ENCODE results near the gene CDH15. TPM values are rescaled to one million over a fixed set of nuclear protein-coding genes. Genes with fewer than 3 reads are reported as not detected.

Gene CDH15
- total and polyA plus RNA-seq, 2 of the 13 experiments (the other 11 are each of a cell fraction or from before 2014, with no cell fraction given): 0.74 to 2.2 TPM

DNA sequence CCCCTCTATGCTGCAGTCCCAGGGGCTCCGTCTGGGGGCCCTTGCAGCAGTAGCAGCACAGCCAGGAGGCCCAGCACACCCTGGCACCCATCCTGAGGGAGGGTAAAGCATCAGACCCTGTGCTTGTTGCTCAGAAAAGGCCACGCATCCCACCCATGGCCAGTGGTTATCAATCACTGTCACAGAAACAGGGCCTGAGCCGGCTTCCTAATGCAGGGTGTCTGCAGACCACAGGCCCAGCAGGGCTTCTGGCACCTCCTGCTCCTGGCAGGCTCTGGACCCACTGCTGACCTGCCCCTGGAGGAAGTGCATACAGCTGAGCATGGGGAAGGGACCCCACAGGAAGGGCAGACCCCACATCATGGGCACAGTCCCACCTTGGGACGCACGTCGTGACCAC is 26.9 kb upstream of the CDH15 start (continued):
- no peak for TF ChIP-seq HDAC6 (IDR thresholded peaks at IDR 0.05; ENCODE audit: low read depth, low read length)
- no peak for TF ChIP-seq SOX6 (IDR thresholded peaks at IDR 0.05)
- no peak for TF ChIP-seq SOX6 (CRISPR knock-in tag; IDR thresholded peaks at IDR 0.05)

DNA sequence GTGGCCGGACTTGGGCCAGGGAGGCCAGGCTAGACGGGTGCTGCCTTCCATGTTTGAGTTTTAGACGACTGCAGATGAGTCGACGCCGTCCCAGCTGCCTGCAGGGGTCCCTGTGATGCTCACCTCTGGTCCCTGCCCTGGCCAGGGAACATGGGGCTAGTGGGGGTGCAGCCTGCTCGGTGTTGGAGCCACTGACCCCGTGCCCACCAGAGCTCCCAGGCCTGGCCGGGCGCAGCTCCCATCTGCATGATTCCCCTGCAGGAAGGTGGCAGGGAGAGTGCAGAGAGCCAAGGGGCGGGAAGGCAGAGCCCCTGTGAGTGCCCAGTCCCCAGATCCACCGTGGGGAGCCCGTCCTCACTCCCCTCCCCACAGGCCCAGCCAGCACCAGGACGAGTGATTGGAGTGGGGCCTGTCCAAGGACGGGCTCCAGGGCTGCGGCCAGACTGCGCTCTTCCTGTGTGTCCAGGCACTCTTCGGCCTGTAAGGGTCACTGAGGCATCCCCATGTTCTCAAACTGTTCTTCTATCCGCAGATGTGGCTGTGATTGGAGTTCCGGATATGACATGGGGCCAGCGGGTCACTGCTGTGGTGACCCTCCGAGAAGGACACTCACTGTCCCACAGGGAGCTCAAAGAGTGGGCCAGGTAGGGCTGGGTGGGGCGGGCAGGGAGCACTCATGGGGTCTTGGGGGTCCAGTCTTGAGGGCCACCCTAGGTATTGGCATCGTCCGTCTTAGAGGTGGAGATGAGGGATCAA is 26.0 kb upstream of the CDH15 start:
- H3K36me3 ChIP-seq (replicated peaks in 1 of 2; ENCODE audit: control insufficient read depth in 1 of 2, insufficient read depth in 2 of 2, low read length in 2 of 2): peaks cover 10 to 34% of the 10 kb centered on the region in 2 experiments; a peak in 4 of 5 replicates
- H4K20me1 ChIP-seq (ENCODE audit: insufficient read depth, low read length): no peaks in the 10 kb centered on the region
- intact Hi-C loops (cut with micrococcal nuclease; ENCODE audit: unreplicated experiment): no loop called here
- peaks cover 5% of the 10 kb centered on the region; the same call in 1 of the 2 replicates for H3K9me3 ChIP-seq (ENCODE audit: low read length)
- CTCF ChIA-PET (ENCODE audit: low intra/inter-chr PET ratio, low total read pairs): no interaction called here
- BruUV-seq (replicated peaks): no TSS peak
- TF ChIP-seq, protein P1, sequence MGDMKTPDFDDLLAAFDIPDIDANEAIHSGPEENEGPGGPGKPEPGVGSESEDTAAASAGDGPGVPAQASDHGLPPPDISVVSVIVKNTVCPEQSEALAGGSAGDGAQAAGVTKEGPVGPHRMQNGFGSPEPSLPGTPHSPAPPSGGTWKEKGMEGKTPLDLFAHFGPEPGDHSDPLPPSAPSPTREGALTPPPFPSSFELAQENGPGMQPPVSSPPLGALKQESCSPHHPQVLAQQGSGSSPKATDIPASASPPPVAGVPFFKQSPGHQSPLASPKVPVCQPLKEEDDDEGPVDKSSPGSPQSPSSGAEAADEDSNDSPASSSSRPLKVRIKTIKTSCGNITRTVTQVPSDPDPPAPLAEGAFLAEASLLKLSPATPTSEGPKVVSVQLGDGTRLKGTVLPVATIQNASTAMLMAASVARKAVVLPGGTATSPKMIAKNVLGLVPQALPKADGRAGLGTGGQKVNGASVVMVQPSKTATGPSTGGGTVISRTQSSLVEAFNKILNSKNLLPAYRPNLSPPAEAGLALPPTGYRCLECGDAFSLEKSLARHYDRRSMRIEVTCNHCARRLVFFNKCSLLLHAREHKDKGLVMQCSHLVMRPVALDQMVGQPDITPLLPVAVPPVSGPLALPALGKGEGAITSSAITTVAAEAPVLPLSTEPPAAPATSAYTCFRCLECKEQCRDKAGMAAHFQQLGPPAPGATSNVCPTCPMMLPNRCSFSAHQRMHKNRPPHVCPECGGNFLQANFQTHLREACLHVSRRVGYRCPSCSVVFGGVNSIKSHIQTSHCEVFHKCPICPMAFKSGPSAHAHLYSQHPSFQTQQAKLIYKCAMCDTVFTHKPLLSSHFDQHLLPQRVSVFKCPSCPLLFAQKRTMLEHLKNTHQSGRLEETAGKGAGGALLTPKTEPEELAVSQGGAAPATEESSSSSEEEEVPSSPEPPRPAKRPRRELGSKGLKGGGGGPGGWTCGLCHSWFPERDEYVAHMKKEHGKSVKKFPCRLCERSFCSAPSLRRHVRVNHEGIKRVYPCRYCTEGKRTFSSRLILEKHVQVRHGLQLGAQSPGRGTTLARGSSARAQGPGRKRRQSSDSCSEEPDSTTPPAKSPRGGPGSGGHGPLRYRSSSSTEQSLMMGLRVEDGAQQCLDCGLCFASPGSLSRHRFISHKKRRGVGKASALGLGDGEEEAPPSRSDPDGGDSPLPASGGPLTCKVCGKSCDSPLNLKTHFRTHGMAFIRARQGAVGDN (CRISPR knock-in tag; IDR thresholded peaks at IDR 0.05): 0 out of 2 replicates have a peak, but pooled peaks have one; percentile 3
- TF ChIP-seq SP5 (CRISPR knock-in tag; IDR thresholded peaks at IDR 0.05; ENCODE audit: borderline replicate concordance, low read depth): no peak
- peak; percentile 23 for TF ChIP-seq AGO2 (optimal IDR thresholded peaks at IDR 0.05; ENCODE audit: low read depth, low read length)
- no peak for FAIRE-seq
- H3K4me1 ChIP-seq (ENCODE audit: insufficient read depth, low read length): no peaks in the 10 kb centered on the region
- ATAC-seq: no peak
- POLR2A ChIA-PET: no interaction called here
- no peaks in the 10 kb centered on the region for H3K27me3 ChIP-seq (ENCODE audit: control insufficient read depth in 1 of 2, insufficient read depth in 2 of 2, low read length in 2 of 2)
- H2AFZ ChIP-seq (ENCODE audit: low read length): no peak overlapping the region
- H3K9ac ChIP-seq (ENCODE audit: insufficient read depth, low read depth, low read length): no peak overlapping the region
- in situ Hi-C loops (cut with HindIII; ENCODE audit: extremely low pct_ligation_motif_present, low pct_unique_long_range_greater_than_20kb): no loop called here
- no peak overlapping the region for H3K27ac ChIP-seq (ENCODE audit: extremely low read length, insufficient read depth, low read length)
- DNase-seq (ENCODE audit: low spot score): no peak
- no peaks in the 10 kb centered on the region for H3K79me2 ChIP-seq (ENCODE audit: insufficient read depth, low read length)
- 97% methylated on average over 13 of the region's 25 CpGs for WGBS (ENCODE audit: low lambda C conversion rate)
- H3K4me2 ChIP-seq (ENCODE audit: low read depth, low read length): no peak overlapping the region
- no peak overlapping the region for H3K4me3 ChIP-seq (replicated peaks in 1 of 3; ENCODE audit: insufficient read depth in 1 of 3, low read depth in 2 of 3, low read length in 3 of 3)
